ENCODE results near the gene MYEOV. TPM values are rescaled to one million over a fixed set of nuclear protein-coding genes. Genes with fewer than 3 reads are reported as not detected.

The MYEOV gene
- total RNA-seq, 1 experiment from 2014 or later, result 101 TPM

GRCh38 chr11:69296890-69297786 lies 3.2 kb downstream of the MYEOV start:
- DNase-seq (ENCODE audit: low read depth), result peak; percentile 99
- in situ Hi-C loops (cut with HindIII; ENCODE audit: low pct_unique_long_range_greater_than_20kb, low sequenced_read_pairs), result no loop called here

DNA sequence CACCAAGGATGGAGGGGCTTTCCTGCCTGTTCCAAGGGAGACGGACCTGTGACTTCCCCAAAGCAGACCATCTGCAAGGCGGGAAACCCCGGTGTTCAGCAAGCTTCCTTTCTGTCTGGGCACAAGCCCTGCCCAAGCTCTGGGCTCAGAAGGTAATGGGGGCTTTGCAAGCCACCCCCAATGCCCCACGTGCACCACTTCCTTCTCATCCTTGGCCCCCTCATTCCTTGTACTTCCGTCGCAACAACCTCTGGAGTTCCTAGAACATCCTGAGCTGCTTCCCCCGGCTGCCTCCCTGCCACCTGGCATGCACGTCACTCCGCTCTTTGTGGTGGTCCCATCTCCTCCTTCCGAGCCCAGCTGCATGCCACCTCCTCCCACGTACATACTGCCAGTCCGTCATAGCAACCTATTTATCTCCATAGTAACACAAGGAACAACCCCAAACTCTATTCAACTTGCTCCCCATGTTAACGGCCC lies 3.9 kb downstream of the MYEOV start:
- in situ Hi-C loops (cut with HindIII; ENCODE audit: low pct_unique_long_range_greater_than_20kb, low sequenced_read_pairs), result no loop called here

DNA sequence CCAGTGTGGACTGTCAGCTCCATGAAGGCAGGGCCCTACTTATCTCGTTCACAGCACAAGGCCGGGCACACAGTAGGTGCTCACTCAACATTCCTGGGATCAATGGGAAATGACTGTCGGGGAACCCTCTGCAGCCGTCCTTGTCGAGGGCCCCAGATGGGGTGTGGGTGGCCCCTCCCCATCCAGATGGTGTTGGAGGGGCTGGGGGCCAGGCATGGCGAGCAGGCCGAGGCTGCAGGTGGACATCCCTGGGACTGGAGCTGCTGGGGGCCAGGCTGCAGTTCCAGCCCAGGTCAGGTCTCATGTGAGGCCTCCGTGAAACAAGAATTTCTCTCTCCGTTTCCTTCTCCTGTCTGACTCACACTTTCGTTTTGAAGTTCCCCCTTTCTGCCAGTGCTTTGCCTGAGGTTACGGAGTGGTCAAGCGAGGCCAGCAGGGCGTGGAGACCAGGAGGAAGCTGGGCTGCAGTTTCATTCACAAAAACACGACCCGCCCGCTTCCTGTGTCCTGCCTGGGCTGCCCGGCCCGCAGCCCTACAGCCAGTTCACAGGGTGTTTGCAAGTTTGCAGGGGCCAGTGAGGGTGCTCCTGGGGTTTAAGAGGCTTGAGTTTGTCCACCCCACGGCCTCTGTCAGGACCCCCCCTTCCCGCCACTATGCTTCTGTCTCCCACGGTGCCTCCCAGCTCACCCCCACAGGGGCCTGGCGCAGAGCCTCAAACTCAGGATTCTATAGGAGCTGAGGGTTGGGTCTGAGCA lies 4.5 kb downstream of the MYEOV start:
- DNase-seq (ENCODE audit: low read depth), result peak; percentile 93
- in situ Hi-C loops (cut with HindIII; ENCODE audit: low pct_unique_long_range_greater_than_20kb, low sequenced_read_pairs), result no loop called here

More for the DNA sequence above, 3.9 kb downstream of the MYEOV start:
- DNase-seq (ENCODE audit: low read depth), result no peak

DNA sequence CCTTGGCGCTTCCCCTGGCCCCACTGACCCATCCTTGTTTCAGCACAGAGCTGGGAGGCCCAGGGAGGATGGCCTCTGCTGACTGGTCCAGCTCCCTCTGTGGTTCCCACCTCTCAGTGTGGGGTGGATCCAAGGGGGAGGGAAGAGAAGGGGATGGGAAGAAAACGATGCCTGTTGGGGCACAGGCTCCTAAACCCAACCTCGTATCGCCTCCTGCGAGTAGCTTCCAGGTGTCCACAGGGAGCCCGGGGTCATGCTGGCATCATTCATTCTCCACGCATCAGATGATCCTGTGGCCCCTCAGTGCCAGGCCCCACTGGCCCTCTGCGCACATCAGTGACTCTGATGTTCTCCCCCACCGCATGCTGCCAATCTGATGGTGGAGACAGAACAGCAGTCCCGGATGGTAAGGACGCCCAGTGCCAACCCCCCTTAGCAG lies 5.1 kb downstream of the MYEOV start:
- DNase-seq (ENCODE audit: low read depth), result peak; percentile 66
- in situ Hi-C loops (cut with HindIII; ENCODE audit: low pct_unique_long_range_greater_than_20kb, low sequenced_read_pairs), result no loop called here

- in situ Hi-C loops (cut with HindIII; ENCODE audit: low pct_unique_long_range_greater_than_20kb, low sequenced_read_pairs), result no loop called here
- no peak for DNase-seq (ENCODE audit: low read depth)
Measured at GRCh38 chr11:69299572-69299971, 5.6 kb downstream of the MYEOV start.

DNA sequence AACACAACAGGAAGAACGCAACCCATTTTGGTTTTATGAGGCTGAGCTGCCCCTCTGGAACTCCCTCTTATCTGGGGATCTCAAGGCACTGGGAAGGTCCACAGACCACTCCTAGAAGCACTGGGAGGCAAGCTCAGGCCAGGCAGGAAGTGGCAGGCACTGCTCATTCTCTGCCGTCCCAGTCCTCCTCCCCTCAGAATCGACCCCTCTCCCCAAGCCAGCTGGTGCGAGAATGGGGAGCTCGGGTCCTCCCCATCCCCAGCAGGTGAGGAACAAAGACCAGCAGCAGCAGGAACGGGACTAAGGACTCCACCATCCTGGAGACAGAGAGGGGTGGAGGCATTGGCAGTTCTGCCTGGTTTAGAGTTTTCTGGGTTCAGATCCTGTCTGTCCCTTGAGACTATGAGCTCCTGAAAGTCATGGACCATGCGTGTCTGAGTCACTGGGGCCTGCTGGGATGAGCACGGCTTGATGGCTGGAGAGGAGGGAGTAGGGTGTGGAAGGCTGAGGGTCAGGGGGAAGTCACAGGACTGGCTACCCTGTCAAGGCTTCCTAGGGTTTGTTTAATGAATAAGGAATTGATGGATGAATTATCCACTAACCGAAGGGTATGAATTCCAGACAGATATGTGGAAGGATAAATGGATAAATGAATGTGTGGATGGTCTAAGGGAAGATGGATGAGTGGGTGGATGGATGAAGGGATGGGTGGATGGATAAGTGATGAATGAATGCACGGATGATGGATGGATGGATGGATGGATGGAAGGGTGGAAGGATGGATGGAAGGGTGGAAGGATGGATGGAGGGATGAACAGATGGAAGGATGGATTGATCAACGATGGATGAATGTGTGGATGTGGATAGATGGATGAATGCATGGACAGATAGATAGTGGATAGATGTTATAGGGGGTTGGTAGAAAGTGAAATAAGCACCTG lies 6.4 kb downstream of the MYEOV start:
- peak; percentile 87 for DNase-seq (ENCODE audit: low read depth)
- in situ Hi-C loops (cut with HindIII; ENCODE audit: low pct_unique_long_range_greater_than_20kb, low sequenced_read_pairs), result no loop called here

- DNase-seq (ENCODE audit: low read depth), result no peak
- in situ Hi-C loops (cut with HindIII; ENCODE audit: low pct_unique_long_range_greater_than_20kb, low sequenced_read_pairs), result no loop called here
Measured at GRCh38 chr11:69301081-69301454, 7.1 kb downstream of the MYEOV start.

DNA sequence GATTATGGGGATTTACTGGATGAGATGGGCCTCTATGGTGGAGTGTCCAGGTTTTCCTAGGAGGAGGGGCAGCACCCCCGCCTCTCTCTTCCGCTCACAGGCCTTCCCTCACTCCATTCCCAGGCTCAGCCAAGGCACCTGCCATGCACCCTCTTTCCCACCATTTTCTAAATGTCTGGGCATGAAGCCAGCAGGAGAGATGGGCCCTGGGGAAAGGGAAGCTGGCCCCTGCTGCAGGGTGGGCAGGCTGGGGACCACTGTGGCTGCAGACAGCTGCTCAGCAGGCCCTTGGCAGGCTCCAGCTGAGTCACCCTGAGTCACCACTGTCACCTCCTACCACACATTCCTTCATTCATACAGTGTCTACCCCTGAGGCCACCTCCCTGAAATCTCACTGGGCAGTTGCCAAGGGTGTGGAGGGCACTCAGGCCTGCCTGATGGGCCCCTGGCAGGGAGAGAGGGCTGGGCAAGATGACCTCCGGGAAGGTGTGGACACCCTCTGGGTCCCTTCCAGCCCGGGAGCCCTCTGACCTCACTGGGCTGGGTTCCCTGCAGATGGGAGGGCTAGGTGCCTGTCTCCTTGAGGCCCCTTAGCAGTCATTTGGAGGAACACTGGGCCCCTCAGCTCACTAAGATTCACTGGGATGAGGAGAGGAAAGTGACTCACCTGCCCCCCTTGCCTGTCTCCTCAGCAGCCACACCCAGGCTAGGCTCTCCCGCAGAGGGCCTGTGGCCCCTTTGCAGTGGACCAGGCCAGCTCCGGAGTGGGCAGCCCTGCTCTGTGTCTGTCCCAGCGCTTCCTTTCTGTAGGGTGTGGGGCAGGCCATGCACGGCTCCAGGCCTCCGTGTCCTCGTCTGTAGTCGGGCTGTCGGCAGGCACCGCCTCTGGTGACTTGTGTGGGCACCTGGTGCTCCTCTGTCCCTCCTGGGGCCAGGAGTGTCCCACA lies 7.8 kb downstream of the MYEOV start:
- DNase-seq (ENCODE audit: low read depth), result peak; percentile 98

GRCh38 chr11:69302447-69303020 lies 8.6 kb downstream of the MYEOV start:
- in situ Hi-C loops (cut with HindIII; ENCODE audit: low pct_unique_long_range_greater_than_20kb, low sequenced_read_pairs), result no loop called here
- DNase-seq (ENCODE audit: low read depth), result no peak

More for the DNA sequence above, 7.8 kb downstream of the MYEOV start:
- in situ Hi-C loops (cut with HindIII; ENCODE audit: low pct_unique_long_range_greater_than_20kb, low sequenced_read_pairs), result no loop called here

GRCh38 chr11:69303427-69303826 lies 9.5 kb downstream of the MYEOV start:
- DNase-seq (ENCODE audit: low read depth), result no peak
- in situ Hi-C loops (cut with HindIII; ENCODE audit: low pct_unique_long_range_greater_than_20kb, low sequenced_read_pairs), result no loop called here

- in situ Hi-C loops (cut with HindIII; ENCODE audit: low pct_unique_long_range_greater_than_20kb, low sequenced_read_pairs), result no loop called here
- no peak for DNase-seq (ENCODE audit: low read depth)
Measured at GRCh38 chr11:69304258-69304657, 10.3 kb downstream of the MYEOV start.

DNA sequence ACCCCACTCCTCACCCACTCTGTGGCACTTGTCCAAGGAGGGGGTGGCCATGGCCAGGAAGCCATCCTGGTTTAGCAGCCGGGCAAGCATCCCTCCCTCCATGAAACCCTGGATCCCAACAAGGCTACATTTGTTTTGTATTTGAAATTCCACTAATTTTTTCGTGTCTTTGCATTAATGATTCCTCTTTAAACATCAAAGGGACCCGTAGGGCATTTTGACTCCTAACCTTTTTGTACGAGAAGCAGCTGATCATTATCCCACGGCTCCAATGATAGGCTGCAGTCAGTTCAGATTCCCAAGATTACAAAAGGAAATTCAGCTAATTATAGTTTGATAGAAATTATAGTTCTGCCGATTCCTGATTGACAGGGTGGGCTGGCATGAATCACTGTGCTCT lies 10.7 kb downstream of the MYEOV start:
- in situ Hi-C loops (cut with HindIII; ENCODE audit: low pct_unique_long_range_greater_than_20kb, low sequenced_read_pairs), result no loop called here
- no peak for DNase-seq (ENCODE audit: low read depth)

DNA sequence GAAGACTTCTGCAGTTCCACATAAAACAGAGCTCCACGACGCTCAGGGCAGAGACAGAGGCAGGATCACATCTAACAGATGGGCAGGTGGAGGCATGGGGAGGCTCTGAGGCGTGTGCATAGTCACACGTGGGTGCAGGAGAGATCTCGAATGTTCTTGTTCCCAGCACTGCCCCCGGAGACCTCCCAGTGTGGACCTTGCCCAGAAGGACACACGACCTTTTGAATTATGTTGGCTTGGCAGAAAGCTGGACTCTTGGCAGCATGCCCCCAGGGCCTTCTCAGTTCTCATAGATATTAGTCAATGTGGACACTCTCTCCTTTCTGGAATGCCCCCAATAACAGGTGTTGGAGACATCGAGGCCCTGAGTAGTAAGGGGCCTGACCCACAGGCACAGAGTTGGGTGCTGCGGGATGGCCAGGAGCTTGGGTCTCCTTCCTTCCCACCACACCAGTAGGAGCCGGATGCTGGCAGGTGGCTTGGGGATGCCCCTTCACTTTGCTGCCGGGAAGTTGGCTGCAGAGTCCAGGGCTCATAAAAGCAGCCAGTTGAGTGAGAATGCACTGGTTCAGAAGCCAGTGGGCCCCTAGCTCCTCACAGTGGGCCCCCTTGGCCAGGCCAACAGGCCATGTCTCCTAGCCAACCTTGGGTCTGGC lies 12.1 kb downstream of the MYEOV start:
- DNase-seq (ENCODE audit: low read depth), result no peak
- in situ Hi-C loops (cut with HindIII; ENCODE audit: low pct_unique_long_range_greater_than_20kb, low sequenced_read_pairs), result no loop called here

DNA sequence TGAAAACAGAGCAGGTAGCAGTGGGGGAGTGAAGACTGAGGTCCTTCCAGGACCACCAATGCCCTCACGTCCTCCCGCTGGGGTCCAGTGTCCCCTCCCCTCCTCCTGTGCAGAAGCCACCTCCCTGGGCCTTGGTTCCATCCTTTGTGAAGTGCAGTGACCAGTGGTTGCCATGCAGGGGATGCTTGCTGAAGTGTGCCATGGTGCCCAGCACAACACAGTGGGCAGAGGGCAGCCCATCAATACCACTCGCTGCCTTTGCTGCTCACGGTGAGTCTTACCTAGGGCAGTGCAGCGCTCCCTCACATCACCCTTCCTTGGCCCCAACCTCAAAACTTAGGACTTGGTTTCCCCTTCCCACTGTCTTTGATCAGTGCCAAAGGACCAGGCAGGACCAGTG lies 12.9 kb downstream of the MYEOV start:
- in situ Hi-C loops (cut with HindIII; ENCODE audit: low pct_unique_long_range_greater_than_20kb, low sequenced_read_pairs), result no loop called here
- no peak for DNase-seq (ENCODE audit: low read depth)

DNA sequence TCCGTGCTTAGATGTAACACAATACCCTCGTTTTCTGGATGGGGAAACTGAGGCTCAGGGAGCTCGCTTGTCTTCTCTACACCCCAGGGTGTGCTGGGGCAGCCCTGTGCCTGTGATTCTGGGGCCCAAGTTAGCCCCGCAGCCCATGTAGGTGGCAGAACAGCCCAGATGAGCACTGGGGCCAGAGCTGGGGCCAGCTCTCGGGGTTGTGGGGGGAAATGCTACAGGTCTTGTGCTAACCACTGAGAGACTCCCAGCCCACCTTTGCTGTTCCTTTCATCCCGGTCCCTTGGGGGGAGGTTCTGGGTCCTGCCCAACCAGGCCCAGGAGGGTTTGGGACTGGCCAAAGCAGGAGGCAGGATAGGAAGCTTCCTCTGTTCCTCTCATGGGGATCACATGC lies 13.5 kb downstream of the MYEOV start:
- in situ Hi-C loops (cut with HindIII; ENCODE audit: low pct_unique_long_range_greater_than_20kb, low sequenced_read_pairs), result no loop called here
- no peak for DNase-seq (ENCODE audit: low read depth)

- in situ Hi-C loops (cut with HindIII; ENCODE audit: low pct_unique_long_range_greater_than_20kb, low sequenced_read_pairs), result no loop called here
- DNase-seq (ENCODE audit: low read depth), result no peak
Measured at GRCh38 chr11:69307871-69308431, 14.0 kb downstream of the MYEOV start.

Measured in Caki2 (cell line).